BJ (cell line): ENCODE results near the gene ORMDL3. TPM values are rescaled to one million over a fixed set of nuclear protein-coding genes. Genes with fewer than 3 reads are reported as not detected.
A peak's percentile ranks its signal among the peaks of the same experiment; 100 is the strongest.

Experiments
- CTCF ChIA-PET: fragments of 350-600 bp; formaldehyde crosslinking; extraction: SDS; loops from one replicate; lab custom pipeline; 2021; ENCODE audit warnings: antibody characterized with exemption, inconsistent platforms; lab: Yijun Ruan, JAX
- POLR2A ChIA-PET: fragments of 300-600 bp; sonication (Branson Sonifier 250); formaldehyde crosslinking; extraction: SDS; loops from one replicate; lab custom pipeline; 2021; ENCODE audit warnings: antibody characterized with exemption; lab: Charles Lee
- DNase-seq: peaks from one replicate; pipeline ENCODE4 v3.0.0-alpha.2; 2011; ENCODE audit warnings: low read depth
- H3K27me3 ChIP-seq: 2 replicates; pipeline ENCODE4 v1.6.0; 2011; ENCODE audit warnings: low read length; ENCODE audit not compliant: control insufficient read depth, insufficient read depth
- H3K36me3 ChIP-seq: 2 replicates; pipeline ENCODE4 v1.5.1; 2011; ENCODE audit warnings: low read length; ENCODE audit not compliant: control insufficient read depth, insufficient read depth
- H3K4me3 ChIP-seq: 2 replicates; pipeline ENCODE4 v1.5.1; 2011; ENCODE audit warnings: low read depth, mild to moderate bottlenecking, control low read depth, low read length
- polyA plus RNA-seq: library from polyadenylated mRNA; depleted of rRNA; stranded (reverse); fragments of >200 nt; gene quantifications from 2 replicates; pipeline ENCODE4 v1.2.3, GENCODE V29; 2011
- TF ChIP-seq, protein P1 (sequence below): IDR thresholded peaks from 2 replicates; pipeline ENCODE4 v1.5.1; 2011; ENCODE audit warnings: low read depth, mild to moderate bottlenecking, control low read depth, inconsistent platforms, low read length, moderate library complexity; ENCODE audit not compliant: insufficient read depth

ORMDL3 gene
- polyA plus RNA-seq, 1 experiment = 96.7 TPM

DNA sequence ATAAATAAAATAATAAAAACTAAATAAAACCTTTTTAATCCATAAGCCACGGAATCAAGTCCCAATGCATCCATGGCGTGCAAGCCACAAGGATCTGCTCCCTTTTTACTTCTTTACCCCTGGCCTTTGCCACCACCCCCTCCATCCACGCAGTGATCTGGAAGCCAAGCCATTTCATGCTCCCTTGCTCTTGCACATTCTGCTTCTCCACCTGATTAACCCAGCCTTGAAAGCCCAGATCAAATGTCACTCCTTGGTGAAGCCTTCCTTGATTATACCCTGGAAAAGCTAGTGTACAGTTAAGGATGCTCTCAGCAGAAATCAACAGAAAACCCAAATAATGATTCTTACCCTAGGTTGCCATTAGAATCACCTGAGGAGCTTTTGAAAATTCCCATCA, 10.0 kb upstream of the ORMDL3 start:
- POLR2A ChIA-PET = no interaction called here
- Histone ChIP-seq H3K36me3 (no peaks in the 10 kb centered on the region), H3K27me3 (no peaks in the 10 kb centered on the region), H3K4me3 (no peak overlapping the region)
- CTCF ChIA-PET = interaction anchor here (1.3 to 5.1 kb wide), 3 partner anchors 20 to 43 kb away, joined by 3 to 32 read pairs (median 4); partner anchors contain the start of gene PSMD3
- TF ChIP-seq, protein P1, sequence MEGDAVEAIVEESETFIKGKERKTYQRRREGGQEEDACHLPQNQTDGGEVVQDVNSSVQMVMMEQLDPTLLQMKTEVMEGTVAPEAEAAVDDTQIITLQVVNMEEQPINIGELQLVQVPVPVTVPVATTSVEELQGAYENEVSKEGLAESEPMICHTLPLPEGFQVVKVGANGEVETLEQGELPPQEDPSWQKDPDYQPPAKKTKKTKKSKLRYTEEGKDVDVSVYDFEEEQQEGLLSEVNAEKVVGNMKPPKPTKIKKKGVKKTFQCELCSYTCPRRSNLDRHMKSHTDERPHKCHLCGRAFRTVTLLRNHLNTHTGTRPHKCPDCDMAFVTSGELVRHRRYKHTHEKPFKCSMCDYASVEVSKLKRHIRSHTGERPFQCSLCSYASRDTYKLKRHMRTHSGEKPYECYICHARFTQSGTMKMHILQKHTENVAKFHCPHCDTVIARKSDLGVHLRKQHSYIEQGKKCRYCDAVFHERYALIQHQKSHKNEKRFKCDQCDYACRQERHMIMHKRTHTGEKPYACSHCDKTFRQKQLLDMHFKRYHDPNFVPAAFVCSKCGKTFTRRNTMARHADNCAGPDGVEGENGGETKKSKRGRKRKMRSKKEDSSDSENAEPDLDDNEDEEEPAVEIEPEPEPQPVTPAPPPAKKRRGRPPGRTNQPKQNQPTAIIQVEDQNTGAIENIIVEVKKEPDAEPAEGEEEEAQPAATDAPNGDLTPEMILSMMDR = no peak
- DNase-seq = no peak

- POLR2A ChIA-PET = no interaction called here
- Histone ChIP-seq H3K27me3 (no peaks in the 10 kb centered on the region), H3K36me3 (no peaks in the 10 kb centered on the region), H3K4me3 (no peak overlapping the region)
- CTCF ChIA-PET = interaction anchor here (0.7 kb wide), 1 partner anchor 46 kb away, joined by 3 read pairs; no protein-coding TSS in a partner anchor
- TF ChIP-seq, protein P1 = no peak
- no peak for DNase-seq
Observed at GRCh38 chr17:39935909-39936308, 8.5 kb upstream of the ORMDL3 start.

DNA sequence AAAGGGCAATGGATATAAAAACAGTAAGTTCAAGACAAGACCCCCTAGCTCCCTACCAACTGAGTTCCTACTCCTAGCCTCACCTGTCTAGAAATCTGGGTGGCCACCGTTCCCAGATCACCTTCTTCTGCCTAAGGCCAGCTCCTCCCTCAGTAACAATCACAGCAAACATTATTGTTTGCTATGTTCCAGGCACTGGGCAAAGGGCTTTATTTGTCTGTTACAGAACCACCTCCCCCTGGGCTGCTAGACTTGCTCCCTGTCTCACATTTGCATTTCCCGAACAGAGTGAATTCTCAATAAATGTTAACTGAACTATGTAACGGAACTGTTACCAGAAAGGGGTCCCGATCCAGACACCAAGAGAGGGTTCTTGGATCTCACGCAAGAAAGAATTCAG, 6.9 kb upstream of the ORMDL3 start:
- CTCF ChIA-PET = no interaction called here
- POLR2A ChIA-PET = no interaction called here
- no peaks in the 10 kb centered on the region for H3K36me3 ChIP-seq

GRCh38 chr17:39933912-39934311, 6.5 kb upstream of the ORMDL3 start:
- ChIA-PET POLR2A (no interaction called here), CTCF (no interaction called here)
- H3K27me3 ChIP-seq = no peaks in the 10 kb centered on the region
- DNase-seq = no peak
- no peaks in the 10 kb centered on the region for H3K36me3 ChIP-seq
- no peak overlapping the region for H3K4me3 ChIP-seq
- TF ChIP-seq, protein P1 = no peak

More for the DNA sequence above, 6.9 kb upstream of the ORMDL3 start:
- TF ChIP-seq, protein P1 = no peak
- Histone ChIP-seq H3K4me3 (no peak overlapping the region), H3K27me3 (no peaks in the 10 kb centered on the region)
- no peak for DNase-seq

GRCh38 chr17:39929646-39930407, 2.4 kb upstream of the ORMDL3 start:
- CTCF ChIA-PET = interaction anchor here (1.2 kb wide), 1 partner anchor 10 kb away, joined by 4 read pairs; no protein-coding TSS in a partner anchor
- TF ChIP-seq, protein P1 = no peak
- POLR2A ChIA-PET = interaction anchor here (0.6 to 0.7 kb wide), 2 partner anchors 10 to 17 kb away, joined by 3 to 5 read pairs; no protein-coding TSS in a partner anchor
- H3K36me3 ChIP-seq = no peaks in the 10 kb centered on the region
- H3K27me3 ChIP-seq = no peaks in the 10 kb centered on the region
- DNase-seq = peak; percentile 72
- no peak overlapping the region for H3K4me3 ChIP-seq
